CD4-positive, alpha-beta T cell treated with Interleukin-6 at 100 ng/mL for 8 hours (primary cell): ENCODE measurements around the gene TRAM2.
"Not testable (repeated sequence)": the region's sequence is repeated elsewhere in the genome, so short reads cannot be mapped to it uniquely, and the experiment has no call there.

Experiments
- DNase-seq: peaks from one replicate; pipeline ENCODE4 v3.0.0-alpha.2; 2020; ENCODE audit warnings: mixed read lengths, low spot score

The TRAM2 gene

GRCh38 chr6:52493669-52494068 lies 83.2 kb downstream of the TRAM2 start:
- no peak for DNase-seq

GRCh38 chr6:52491203-52492069 lies 85.4 kb downstream of the TRAM2 start:
- DNase-seq = no peak

- no peak for DNase-seq
Measured at GRCh38 chr6:52489881-52490280, 87.0 kb downstream of the TRAM2 start.

GRCh38 chr6:52483671-52484003 lies 93.2 kb downstream of the TRAM2 start:
- DNase-seq = no peak

- no peak for DNase-seq
Measured at GRCh38 chr6:52482903-52483670, 93.8 kb downstream of the TRAM2 start.

GRCh38 chr6:52475307-52475706 lies 101.6 kb downstream of the TRAM2 start:
- no peak for DNase-seq

- DNase-seq = no peak
Measured at GRCh38 chr6:52474173-52474572, 102.7 kb downstream of the TRAM2 start.

GRCh38 chr6:52461194-52461593 lies 115.7 kb downstream of the TRAM2 start:
- not testable (repeated sequence) for DNase-seq

- DNase-seq = no peak
Measured at GRCh38 chr6:52457096-52457495, 119.8 kb downstream of the TRAM2 start.

GRCh38 chr6:52454556-52454955 lies 122.3 kb downstream of the TRAM2 start:
- DNase-seq = no peak
